ENCODE data around the gene AFMID.

AFMID gene

GRCh38 chr17:78180083-78180482 lies 7.1 kb upstream of the AFMID start:
- no peak for DNase-seq (ENCODE audit: extremely low spot score)
- ChIA-PET POLR2A (no interaction called here), CTCF (interaction anchor here (1.4 to 2.6 kb wide), 3 partner anchors 36 to 70 kb away, joined by 3 to 10 read pairs (median 3); no protein-coding TSS in a partner anchor)
- no peak for TF ChIP-seq CTCF (IDR thresholded peaks at IDR 0.05; ENCODE audit: control extremely low read depth, extremely low read depth, low read depth, missing control alignments)

- ChIA-PET CTCF (interaction anchor here (1.0 to 1.5 kb wide), 2 partner anchors 36 to 96 kb away, joined by 3 read pairs; no protein-coding TSS in a partner anchor), POLR2A (no interaction called here)
- no peak for TF ChIP-seq CTCF (IDR thresholded peaks at IDR 0.05; ENCODE audit: control extremely low read depth, extremely low read depth, low read depth, missing control alignments)
- no peak for DNase-seq (ENCODE audit: extremely low spot score)
Observed at GRCh38 chr17:78180508-78180907, 6.7 kb upstream of the AFMID start.

- no peak for TF ChIP-seq CTCF (IDR thresholded peaks at IDR 0.05; ENCODE audit: control extremely low read depth, extremely low read depth, low read depth, missing control alignments)
- POLR2A ChIA-PET = interaction anchor here (0.7 kb wide), 2 partner anchors 380 to 711 kb away, joined by 3 to 4 read pairs; no protein-coding TSS in a partner anchor
- CTCF ChIA-PET = interaction anchor here (1.1 to 5.9 kb wide), 3 partner anchors 7 to 37 kb away, joined by 3 to 50 read pairs (median 3); no protein-coding TSS in a partner anchor
- DNase-seq (ENCODE audit: extremely low spot score) = no peak
Observed at GRCh38 chr17:78182504-78182903, 4.7 kb upstream of the AFMID start.

- ChIA-PET POLR2A (interaction anchor here (0.6 to 1.0 kb wide), 2 partner anchors 9 to 10 kb away, joined by 3 to 4 read pairs; no protein-coding TSS in a partner anchor), CTCF (interaction anchor here (1.2 to 5.9 kb wide), 4 partner anchors 8 to 57 kb away, joined by 3 to 50 read pairs (median 4); no protein-coding TSS in a partner anchor)
- DNase-seq (ENCODE audit: extremely low spot score) = no peak
- TF ChIP-seq CTCF (IDR thresholded peaks at IDR 0.05; ENCODE audit: control extremely low read depth, extremely low read depth, low read depth, missing control alignments) = no peak
Observed at GRCh38 chr17:78183916-78184315, 3.2 kb upstream of the AFMID start.

GRCh38 chr17:78184351-78184750 lies 2.8 kb upstream of the AFMID start:
- no peak for DNase-seq (ENCODE audit: extremely low spot score)

GRCh38 chr17:78184868-78185267 lies 2.3 kb upstream of the AFMID start:
- no peak for DNase-seq (ENCODE audit: extremely low spot score)
- POLR2A ChIA-PET = no interaction called here
- CTCF ChIA-PET = interaction anchor here (1.5 to 5.9 kb wide), 2 partner anchors 9 to 50 kb away, joined by 3 to 50 read pairs; no protein-coding TSS in a partner anchor
- TF ChIP-seq CTCF (IDR thresholded peaks at IDR 0.05; ENCODE audit: control extremely low read depth, extremely low read depth, low read depth, missing control alignments) = no peak

More at GRCh38 chr17:78184351-78184750, 2.8 kb upstream of the AFMID start:
- no peak for TF ChIP-seq CTCF (IDR thresholded peaks at IDR 0.05; ENCODE audit: control extremely low read depth, extremely low read depth, low read depth, missing control alignments)
- ChIA-PET POLR2A (interaction anchor here (1.0 kb wide), 1 partner anchor 9 kb away, joined by 3 read pairs; no protein-coding TSS in a partner anchor), CTCF (interaction anchor here (1.3 to 5.9 kb wide), 3 partner anchors 8 to 58 kb away, joined by 3 to 50 read pairs (median 3); no protein-coding TSS in a partner anchor)
